Fibroblast of villous mesenchyme (primary cell): Measurements from ENCODE around the gene NLGN1. TPM values are rescaled to one million over a fixed set of nuclear protein-coding genes. Genes with fewer than 3 reads are reported as not detected.

Experiments used
- DNase-seq: peaks from one replicate; pipeline ENCODE4 v3.0.0-alpha.2; 2010; ENCODE audit warnings: low read depth
- H3K4me3 ChIP-seq: 2 replicates; pipeline ENCODE4 v1.5.1; 2011; ENCODE audit warnings: low read depth, mild to moderate bottlenecking, low read length
- total RNA-seq: library from RNA; depleted of rRNA; stranded (reverse); fragments of >200 nt; gene quantifications from 2 replicates; pipeline ENCODE4 v1.2.3, GENCODE V29; 2012
- TF ChIP-seq, protein P1 (sequence below): IDR thresholded peaks from 2 replicates; pipeline ENCODE4 v1.5.1; 2012; ENCODE audit warnings: low read depth, mild to moderate bottlenecking, low read length; ENCODE audit not compliant: insufficient read depth

Gene NLGN1
- total RNA-seq, 1 donor, result 18.1 TPM

DNA sequence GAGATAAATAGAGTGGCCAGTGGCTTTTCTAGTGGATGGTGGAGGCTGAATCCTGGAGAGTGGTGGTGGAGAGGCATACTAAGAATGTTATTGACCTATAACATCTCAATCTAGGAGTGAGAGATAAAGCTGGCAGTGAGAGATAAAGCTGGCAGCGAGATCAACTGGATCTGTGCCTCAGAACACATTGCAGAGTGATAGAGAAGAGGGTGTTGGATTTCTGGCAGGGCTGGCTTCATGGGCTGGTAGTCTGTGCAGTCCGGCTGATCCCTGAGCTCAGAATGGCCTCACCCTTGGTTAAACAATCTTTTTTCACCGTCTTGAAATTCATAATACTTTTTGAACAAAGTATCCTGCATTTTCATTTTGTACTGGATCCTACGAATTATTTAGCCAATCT lies 221.2 kb downstream of the NLGN1 start:
- DNase-seq, result no peak
- TF ChIP-seq, protein P1, sequence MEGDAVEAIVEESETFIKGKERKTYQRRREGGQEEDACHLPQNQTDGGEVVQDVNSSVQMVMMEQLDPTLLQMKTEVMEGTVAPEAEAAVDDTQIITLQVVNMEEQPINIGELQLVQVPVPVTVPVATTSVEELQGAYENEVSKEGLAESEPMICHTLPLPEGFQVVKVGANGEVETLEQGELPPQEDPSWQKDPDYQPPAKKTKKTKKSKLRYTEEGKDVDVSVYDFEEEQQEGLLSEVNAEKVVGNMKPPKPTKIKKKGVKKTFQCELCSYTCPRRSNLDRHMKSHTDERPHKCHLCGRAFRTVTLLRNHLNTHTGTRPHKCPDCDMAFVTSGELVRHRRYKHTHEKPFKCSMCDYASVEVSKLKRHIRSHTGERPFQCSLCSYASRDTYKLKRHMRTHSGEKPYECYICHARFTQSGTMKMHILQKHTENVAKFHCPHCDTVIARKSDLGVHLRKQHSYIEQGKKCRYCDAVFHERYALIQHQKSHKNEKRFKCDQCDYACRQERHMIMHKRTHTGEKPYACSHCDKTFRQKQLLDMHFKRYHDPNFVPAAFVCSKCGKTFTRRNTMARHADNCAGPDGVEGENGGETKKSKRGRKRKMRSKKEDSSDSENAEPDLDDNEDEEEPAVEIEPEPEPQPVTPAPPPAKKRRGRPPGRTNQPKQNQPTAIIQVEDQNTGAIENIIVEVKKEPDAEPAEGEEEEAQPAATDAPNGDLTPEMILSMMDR, result no peak
- no peak overlapping the region for H3K4me3 ChIP-seq

GRCh38 chr3:173622166-173622565 lies 224.6 kb downstream of the NLGN1 start:
- DNase-seq, result no peak
- TF ChIP-seq, protein P1, result no peak
- H3K4me3 ChIP-seq, result no peak overlapping the region

GRCh38 chr3:173624086-173624485 lies 226.5 kb downstream of the NLGN1 start:
- TF ChIP-seq, protein P1, result no peak
- DNase-seq, result no peak

GRCh38 chr3:173630849-173631248 lies 233.3 kb downstream of the NLGN1 start:
- TF ChIP-seq, protein P1, result no peak
- no peak overlapping the region for H3K4me3 ChIP-seq
- no peak for DNase-seq

More at GRCh38 chr3:173624086-173624485, 226.5 kb downstream of the NLGN1 start:
- H3K4me3 ChIP-seq, result no peak overlapping the region

DNA sequence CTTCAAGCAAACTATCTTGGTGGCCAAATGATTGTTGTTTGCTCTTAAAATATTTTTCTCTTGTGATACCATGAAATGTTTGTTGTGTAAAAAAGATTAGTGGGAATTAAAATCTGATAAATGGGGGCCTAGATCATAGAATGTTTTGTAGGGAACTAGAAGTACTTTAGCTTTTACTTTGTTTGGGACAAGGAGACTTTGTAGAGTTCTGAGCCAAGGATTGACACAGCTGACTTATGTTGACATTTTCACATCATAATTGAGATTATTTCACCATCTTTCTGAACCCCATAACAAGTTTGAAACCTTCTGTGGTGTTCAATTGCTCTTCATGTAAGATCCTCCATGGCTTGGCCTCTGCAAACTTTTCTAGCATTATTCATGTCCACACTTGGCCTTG lies 235.4 kb downstream of the NLGN1 start:
- DNase-seq, result no peak
- TF ChIP-seq, protein P1, result no peak
- no peak overlapping the region for H3K4me3 ChIP-seq

DNA sequence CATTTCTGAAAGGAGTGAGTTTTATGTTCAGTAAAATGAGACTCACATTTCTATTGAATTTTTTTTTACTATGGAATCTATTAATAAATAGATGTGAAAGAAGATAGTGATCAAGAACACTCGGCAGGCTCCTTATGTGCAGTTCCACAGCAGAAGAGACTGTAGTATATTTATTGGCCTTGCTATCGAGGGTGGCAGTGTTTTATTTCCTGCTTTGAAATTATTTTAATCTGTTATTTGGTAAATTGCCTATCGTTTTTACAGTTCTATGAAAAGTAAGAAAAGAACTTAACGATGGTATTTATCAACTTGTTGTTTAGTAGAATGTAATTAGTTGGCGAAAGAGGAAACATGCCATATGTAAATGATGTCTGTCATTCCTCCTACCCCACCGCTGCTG lies 238.3 kb downstream of the NLGN1 start:
- H3K4me3 ChIP-seq, result no peak overlapping the region
- DNase-seq, result no peak
- TF ChIP-seq, protein P1, result no peak

- H3K4me3 ChIP-seq, result no peak overlapping the region
- no peak for DNase-seq
- TF ChIP-seq, protein P1, result no peak
Observed at GRCh38 chr3:173639098-173639497, 241.6 kb downstream of the NLGN1 start.
